Measurements from ENCODE around the gene SLC6A12. TPM values are rescaled to one million over a fixed set of nuclear protein-coding genes. Genes with fewer than 3 reads are reported as not detected.

Gene SLC6A12
- total RNA-seq, 8 experiments from 2014 or later: 0.11 to 8.1 (median 3.9) TPM

Other genes starting within 250 kb of the SLC6A12 start
- 1 to 10 TPM in 7 of 8 experiments, under 1 TPM in 1; 0.09 to 5.6 (median 1.8) TPM for gene IQSEC3, start 147.4 kb downstream of the SLC6A12 start, total RNA-seq
- 10 to 100 TPM in 2 of 8 experiments, 1 to 10 TPM in 1, under 1 TPM in 5; 0.38 to 34.6 (median 0.93) TPM for gene SLC6A13, start 48.7 kb upstream of the SLC6A12 start, total RNA-seq
- gene KDM5A, start 175.2 kb upstream of the SLC6A12 start, total RNA-seq: 10 to 100 TPM; 23.7 to 74.2 (median 42.8) TPM
- 10 to 100 TPM in 5 of 8 experiments, 1 to 10 TPM in 3; 3.7 to 25.3 (median 12.1) TPM for gene CCDC77, start 187.5 kb upstream of the SLC6A12 start, total RNA-seq
- 1 to 10 TPM in 5 of 8 experiments, under 1 TPM in 3; 0.35 to 5.1 (median 1.1) TPM for gene B4GALNT3, start 245.8 kb upstream of the SLC6A12 start, total RNA-seq

Data from motor neuron (in vitro differentiated cells).